DND-41 (cell line): ENCODE results near the gene ARMC9.

Source experiments
- CTCF ChIP-seq: IDR thresholded peaks from 2 replicates; pipeline ENCODE4 v1.5.1; 2012; ENCODE audit warnings: borderline replicate concordance, low read length, moderate library complexity, mild to moderate bottlenecking; ENCODE audit not compliant: poor library complexity, severe bottlenecking; ENCODE audit errors: extremely low read depth
- EZH2 ChIP-seq: IDR thresholded peaks from 3 replicates; pipeline ENCODE4 v1.6.1; 2012; ENCODE audit warnings: borderline replicate concordance, low read depth, mild to moderate bottlenecking, moderate library complexity, low read length, inconsistent platforms; ENCODE audit not compliant: severe bottlenecking

DNA sequence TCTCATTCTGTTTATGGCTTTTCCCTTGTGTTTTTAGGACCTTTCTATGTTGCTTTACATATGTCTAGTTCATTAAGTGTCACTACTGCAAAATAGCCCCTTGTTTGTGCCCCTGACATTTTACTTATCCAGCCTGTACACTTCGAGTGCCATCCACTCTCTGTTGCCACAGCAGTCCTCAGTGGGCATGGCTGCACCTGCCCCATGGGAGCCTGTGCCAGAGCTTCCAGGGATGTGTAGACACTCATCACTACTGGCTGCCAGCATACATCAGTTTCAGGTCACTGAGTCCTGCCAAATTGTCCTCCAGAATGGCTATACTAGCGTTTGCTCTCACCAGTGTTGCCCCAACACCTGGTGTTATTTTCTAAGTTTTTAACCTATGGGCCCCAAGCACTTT, 80.4 kb downstream of the ARMC9 start:
- TF ChIP-seq CTCF = no peak
- TF ChIP-seq EZH2 = no peak
